GM18499 (cell line): ENCODE measurements around the gene PDK2.

Source experiments
- ATAC-seq: cut with Tn5 transposase; IDR thresholded peaks from one replicate; pipeline ENCODE4 v1.9.1; 2021; ENCODE audit warnings: moderate number of reproducible peaks; ENCODE audit not compliant: insufficient read depth, unreplicated experiment

The PDK2 gene

GRCh38 chr17:50132104-50132794 is 37.1 kb downstream of the PDK2 start:
- no peak for ATAC-seq

DNA sequence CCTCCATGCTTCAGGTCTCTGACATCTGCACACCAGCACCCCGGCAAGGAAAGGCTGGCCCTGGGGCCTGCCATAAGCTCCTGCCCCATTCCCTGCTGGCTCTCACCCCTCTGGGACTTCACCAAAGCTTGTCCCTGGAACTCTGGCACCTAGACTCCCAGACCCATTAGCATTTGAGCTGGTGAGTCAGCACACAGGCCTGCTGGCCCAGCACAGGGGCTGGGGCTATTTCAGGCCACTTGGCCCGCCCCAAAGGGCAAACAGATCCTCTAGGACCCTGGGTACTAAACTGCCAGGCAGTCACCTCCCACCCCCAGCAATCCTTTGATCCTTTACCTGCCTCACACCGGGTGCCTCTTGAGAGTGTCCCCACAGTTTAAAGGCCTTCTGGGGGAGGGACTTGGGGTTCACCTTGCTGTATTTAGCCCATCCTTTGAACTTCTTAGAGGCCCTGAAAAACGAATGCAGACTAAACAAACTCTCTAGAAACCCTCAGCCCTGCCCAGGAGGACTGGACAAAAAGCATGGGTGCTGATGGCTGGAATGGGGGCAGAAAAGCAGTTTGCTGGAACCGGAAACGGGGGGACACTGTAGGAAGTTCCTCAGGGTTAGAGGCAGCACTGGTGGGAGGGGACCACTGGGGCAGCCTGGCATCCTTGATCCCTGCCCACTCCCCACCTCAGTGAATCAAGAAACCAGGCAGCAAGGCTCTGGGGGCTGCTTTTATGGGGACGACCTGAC is 38.0 kb downstream of the PDK2 start:
- no peak for ATAC-seq

DNA sequence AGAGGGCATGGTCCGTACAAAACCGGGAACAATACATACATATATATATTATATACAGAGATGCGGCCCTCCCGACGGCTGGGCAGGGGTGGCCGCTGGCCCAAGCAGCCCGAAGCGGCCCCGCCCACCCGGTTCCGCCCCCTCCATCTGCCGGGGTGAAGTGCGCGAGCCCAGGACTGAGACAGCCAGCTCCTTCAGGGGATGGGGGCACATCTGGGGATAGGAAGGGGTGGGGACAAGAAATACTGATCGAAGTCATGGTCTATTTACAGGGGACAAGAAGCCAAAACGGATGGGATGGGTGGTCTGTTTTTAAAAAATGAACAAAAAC is 38.6 kb downstream of the PDK2 start:
- ATAC-seq = no peak

DNA sequence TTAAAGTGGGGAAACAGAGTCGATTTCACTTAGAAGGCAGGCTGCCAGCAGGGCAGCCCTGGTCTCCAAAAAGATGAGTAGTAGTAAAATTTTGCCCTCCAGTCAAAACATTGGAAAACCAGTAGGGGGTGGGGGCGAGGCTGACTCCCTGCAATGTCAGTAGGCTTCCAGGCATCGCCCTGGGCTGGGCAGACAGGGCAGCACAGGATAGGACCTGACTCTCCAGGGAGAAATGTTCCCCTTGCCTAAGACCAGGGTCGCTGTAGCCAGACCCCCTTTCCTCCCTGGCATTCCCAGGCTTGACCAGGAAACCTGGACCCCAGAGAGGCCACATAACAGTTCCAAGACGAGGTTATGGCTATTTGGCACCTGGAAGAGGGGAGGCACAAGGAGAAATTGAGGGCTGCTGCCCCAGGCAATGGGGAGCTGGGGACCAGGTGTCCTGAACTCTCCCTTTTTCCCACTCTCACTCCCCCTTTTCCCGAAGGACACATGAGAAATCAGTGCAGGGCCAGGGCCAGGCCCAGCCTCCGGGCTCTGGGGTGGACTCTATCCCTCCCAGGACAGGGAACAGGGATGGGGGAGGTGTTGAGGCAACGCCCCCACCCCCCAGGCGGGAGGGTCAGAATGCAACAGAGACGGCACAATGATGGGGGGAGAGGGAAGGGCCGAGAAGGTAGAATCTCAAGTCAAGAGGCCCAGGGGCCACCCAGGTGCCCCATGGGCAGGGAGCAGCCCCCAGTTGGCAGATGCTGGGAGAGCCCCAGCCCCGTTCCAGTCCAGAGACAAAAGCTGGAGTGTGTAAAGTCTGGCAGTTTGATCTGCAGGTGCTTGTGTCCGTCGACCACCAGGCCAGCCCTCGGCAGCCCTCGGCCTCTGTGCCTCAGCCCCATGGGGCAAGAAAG is 39.3 kb downstream of the PDK2 start:
- no peak for ATAC-seq

DNA sequence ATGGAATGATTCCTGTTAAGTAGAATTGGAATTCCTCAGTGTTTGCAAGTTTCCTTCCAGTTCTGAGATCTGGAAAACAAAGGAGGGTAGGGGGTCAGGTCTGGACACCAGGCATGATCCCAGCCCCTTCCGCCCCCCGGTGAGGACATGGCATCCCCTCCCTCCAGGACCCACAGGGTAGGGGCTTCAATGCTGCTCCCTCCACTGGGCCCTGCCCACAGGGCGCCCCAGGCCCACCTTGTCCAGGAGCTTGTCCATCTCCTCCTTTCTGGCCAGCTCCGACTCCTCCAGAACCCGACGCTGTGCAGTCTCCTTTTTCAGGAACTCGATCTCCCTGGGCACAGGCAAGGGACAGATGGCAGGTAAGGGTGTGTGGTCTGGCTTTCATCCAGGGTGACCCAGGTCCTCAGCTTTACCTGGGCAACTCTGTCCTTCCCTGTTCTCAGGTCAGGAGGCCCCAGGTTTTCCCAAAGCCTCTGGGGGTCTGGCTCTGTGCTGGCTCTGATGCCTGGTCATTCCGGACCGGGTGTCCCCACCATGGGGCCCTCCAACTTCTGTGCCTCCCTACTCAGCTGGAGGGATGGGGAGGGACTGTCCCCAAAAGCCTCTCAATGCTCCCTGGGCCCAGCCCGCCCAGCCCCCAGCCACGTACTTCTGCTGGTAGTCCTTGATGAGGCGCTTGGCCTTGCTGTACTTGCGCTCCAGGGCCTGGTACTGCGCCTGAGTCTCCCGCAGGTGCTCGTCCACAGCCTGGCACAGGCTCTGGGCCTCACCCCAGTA is 40.4 kb downstream of the PDK2 start:
- no peak for ATAC-seq

GRCh38 chr17:50136096-50136687 is 41.0 kb downstream of the PDK2 start:
- ATAC-seq = no peak

GRCh38 chr17:50137042-50137441 is 41.9 kb downstream of the PDK2 start:
- no peak for ATAC-seq

GRCh38 chr17:50139185-50139783 is 44.1 kb downstream of the PDK2 start:
- ATAC-seq = no peak

DNA sequence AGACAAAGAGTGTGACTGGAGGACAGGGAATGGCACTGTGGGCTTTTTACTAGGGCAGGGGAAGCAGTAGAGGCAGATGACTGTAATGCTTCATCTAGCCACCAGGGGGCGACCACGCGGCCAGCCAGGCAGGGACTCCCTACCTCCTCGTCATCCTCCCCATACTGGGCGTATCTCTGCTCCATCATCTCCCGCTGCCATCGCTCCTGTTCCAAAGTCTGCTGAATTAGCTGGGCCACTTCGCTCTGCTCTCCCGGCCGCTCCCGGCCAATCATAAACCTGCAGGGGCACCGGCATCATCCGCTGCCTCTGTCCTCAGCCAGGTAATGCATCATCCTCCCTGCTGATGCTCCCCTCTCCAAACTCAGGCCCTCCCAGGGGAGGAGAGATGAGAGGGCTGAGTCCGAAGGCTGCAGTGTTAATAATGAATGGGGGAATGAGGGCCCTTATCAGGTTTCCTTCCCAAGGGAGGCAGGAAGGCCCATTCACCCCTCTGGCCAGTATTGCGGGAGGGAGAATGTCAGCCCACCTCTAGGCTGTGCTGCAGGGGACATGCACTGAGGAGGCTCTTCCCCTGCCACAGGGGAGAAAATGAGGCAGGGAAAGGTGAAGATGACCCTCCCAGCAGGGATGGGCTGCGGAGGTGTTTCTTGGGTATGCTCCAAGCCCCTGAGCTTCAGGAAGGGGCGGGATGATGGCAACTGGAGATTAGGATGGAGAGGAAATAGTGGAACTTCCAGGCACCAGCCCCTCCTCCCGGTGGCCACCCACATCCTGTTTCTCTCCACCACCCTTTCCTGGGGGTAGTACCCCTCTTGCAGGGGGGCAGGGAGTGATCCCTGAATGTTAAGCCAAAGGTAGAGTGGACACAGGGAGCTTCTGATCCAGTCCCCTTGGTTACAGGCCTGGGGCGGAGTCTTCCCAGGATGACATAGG is 45.1 kb downstream of the PDK2 start:
- ATAC-seq = no peak

GRCh38 chr17:50141026-50141744 is 46.0 kb downstream of the PDK2 start:
- no peak for ATAC-seq

DNA sequence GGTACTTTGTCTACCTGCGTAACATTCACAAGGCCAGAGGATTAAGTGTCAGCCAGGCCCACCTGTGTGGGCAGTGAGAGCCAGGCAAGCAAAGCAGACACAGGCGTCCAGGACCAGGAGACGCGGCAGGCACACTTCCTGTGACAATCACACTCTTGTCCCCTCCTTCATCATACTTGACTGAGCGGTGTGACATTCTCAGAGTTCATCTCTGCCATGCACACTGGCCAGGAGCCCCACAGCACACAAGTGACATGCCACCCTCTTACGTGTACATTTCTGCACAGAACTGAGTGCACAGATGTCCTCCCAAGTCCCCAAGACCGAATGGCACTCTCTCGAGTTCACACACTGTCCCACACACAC is 46.6 kb downstream of the PDK2 start:
- no peak for ATAC-seq

DNA sequence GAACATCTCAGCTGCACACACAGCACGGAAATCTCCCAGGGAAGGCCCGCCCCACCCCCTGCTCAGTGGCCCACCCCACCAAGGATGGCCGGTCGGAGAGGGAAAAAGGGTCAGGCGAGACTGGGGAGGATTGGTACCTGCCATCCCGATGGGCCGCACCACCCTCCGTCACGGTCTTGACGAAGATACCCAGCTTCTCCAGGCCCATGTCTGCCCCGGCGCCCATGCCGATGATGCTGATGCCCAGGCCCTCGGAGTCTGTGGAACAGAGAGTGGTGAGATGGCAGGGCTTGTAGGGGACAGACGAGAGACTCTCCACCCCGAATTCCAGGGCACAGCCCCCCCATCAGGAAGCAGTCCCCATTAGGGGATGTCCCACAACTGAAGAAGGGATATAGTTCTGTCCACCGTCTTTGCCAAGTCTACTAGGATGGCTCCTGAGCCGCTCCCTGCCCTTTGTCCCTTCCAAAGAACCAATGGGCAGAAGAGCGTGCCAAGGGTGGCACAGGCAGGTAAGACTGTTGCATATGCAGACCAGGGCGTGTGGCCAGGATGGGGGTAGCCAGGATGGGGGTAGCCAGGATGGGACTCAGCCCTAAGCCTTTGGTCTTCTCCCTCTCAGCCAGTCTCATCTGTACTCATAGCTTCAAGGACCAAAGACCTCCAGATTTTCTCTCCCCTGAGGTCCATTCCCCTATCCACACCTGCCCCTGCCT is 48.5 kb downstream of the PDK2 start:
- no peak for ATAC-seq

DNA sequence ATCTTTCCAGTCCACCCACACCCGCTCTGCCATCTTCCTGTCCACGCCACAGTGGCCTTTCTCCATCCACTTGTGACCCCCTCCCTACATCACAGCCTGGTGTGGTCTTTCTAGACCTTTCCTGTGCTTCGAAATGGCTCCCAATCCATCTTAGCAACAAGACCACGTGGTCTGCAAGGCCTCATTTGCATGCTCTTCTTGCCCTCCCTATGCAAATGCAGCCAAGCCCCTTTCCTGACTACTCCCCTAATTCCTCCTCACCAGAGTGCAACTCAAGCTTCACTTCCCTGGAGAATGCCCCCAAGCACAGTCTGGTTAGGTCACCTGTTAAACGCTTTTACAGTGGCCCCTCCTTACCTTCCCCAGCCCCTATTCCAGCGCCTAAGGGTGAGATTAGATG is 49.2 kb downstream of the PDK2 start:
- ATAC-seq = no peak

DNA sequence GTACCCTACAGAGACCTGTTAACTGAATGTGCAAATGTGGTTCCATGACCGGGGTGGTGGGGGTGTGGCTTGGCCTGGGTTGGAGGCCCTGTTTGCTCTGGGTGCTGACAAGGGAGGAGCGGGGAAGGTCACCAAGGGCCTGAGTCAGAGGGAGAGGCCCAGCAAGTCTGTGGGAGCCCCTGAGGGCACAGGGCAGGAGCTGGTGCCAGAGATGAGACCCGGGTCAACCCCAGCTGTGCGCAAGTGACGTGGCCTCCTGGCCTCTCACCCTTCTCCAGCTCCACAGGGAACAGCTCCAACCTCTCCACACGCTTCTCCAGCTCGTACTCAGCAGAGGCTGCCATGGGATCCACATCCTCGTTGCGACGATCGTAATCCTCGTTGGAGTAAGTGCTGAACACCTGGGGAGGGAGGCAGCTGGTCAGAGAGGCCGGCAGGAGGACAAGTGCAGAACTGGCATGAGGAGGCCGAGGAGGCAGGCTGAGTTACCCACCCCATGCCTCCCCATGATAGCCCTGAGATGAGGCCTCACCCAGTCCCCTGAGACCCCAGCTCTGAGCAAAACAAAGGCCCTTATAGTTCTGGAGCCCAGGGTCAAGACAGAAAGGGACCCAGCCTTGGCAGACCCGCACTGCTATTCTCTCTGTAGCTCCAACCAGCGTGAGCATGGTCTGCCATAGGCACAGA is 49.8 kb downstream of the PDK2 start:
- ATAC-seq = no peak

DNA sequence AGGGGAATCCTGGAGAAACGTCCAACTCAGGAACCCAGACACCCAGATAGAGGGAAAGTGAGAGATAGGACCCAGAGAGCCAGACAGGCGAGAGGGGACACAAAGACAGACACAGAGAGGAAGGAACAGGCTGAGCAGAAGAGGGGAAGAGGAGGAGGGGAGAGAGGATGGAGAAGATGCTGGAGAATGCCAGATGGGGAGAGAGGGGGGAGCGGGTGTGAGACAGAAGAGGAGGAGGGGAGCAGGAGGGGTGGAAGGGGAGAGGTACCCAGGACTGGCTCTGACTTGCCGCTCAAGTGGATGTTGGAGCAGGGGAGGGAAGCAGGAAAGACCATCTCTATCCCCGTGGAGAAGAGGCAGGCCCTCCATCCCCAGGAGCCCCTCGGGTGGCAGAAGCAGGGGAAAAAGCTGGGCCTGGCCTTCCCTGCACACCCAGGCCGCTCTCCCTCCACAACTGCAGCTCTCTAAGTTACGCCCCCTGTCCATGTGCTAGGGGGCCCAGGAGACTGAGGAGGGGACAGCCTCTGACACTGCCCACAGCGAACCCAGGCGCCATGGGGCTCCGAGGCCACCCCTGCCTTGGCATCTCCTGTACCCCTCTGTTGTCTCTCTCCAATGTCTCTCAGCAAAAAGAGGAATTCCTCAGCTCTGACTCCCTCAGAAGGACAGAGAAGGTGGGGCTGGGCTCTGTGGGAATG is 50.5 kb downstream of the PDK2 start:
- no peak for ATAC-seq

DNA sequence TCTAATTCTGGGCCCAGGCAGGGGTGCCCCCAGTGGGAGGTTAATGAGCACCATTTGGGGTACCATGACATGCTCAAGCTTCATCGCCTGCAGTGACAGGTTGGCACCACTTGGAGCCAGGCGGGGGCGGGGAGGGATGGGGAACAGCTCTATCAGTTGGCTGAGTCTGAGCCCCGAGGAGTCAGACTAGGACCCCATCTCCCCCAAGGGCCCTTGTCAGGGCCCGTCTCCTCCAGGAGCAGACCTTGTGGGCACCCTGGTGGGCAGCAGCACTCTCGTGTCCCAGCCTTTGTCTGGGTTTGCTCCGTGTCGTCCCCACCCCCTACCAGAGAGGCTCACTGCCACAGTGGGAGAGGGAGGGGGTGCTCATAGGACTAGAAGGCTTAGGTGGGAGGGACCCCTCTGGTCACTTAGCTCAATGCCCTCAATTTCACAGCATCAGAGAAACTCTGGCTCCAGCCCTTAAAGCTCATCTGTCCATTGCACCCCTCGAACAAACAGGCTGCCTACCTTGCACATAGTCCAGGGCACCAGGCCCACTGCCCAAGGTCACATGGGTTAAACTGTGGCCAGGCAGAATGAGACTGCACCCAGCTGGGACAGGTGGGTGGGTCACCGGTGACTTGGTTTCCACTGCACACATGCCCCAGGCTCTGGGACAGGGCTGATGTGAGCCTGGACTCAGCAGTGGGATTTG is 51.2 kb downstream of the PDK2 start:
- no peak for ATAC-seq
